Left hindlimb (tissue), 1 donor: ENCODE results near the gene ATCAY.
"Not testable (repeated sequence)": the region's sequence is repeated elsewhere in the genome, so short reads cannot be mapped to it uniquely, and the experiment has no call there.

Source experiments
- DNase-seq: peaks from one replicate; pipeline ENCODE4 v3.0.0-alpha.2; 2018

ATCAY gene

DNA sequence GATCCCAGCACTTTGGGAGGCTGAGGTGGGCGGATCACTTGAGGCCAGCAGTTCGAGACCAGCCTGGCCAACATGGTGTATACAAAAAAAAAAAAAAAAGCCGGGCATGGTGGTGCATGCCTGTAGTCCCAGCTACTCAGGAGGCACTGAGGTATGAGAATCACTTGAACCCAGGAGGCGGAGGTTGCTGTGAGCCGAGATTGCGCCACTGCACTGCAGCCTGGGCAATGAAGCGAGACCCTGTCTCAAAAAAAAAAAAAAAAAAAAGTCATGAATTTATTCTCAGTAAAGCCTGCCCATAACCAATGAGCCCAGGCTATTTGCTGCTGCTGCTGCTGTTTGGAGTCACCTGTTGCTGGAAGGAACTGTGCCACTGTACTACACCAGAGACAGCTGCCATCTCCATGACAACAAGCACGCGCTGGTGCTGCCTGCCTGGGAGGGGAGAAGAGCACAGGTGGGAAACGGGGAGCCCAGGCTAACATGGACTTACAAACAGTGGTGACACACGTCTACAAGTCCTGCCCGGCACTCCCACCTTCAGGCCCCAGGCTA, 23.0 kb upstream of the ATCAY start:
- DNase-seq = no peak

DNA sequence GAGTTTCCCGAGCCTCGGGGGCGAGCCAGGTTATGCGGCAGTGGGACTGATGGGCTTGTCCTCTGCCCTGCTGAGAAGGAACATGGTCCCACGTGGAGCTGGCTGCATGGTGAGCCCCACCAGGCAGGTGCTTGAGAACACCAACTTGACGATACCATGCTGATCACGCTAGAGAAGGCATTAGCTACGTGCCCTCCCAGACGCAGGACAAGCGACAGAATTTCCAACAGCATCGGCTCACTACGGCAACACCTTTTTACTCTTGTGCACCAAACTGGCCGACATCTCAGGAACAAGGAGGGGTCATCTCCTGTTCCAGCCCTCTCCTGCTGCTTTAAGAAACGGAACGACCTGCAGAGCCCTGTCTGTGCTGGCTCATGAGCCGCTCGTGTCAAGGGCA, 20.0 kb upstream of the ATCAY start:
- no peak for DNase-seq

DNA sequence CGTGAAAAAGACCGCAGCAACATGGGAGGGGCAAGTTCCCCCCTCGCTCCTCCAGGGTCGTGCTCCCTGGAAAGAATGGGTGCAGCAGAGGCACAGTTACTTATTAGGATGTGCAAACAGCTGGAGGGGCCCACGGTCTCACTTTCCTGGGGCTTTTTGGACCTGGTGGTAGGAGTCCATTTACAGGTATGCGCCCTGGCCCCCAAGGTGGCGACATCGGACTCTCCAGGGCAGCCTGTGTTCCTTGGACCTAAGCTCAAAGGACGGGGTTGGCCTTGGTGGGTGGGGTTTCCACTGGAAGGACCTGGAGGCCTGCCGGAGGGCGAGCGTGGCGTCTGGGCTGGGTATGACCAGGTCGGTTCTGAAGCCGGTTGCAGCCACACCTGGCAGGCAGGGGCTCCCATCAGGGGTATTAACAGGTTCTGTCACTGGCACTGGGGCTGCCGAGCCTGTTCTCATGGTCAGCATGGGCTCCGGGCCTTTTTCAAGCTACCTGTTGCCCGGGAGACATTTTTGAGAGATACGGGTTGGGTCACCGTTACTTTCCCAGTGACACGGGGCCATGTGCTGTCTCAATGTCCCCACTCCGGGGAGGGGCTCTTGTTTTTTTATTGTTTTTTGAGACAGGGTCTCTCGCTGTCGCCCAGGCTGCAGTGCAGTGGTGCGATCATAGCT, 17.5 kb upstream of the ATCAY start:
- DNase-seq = no peak

DNA sequence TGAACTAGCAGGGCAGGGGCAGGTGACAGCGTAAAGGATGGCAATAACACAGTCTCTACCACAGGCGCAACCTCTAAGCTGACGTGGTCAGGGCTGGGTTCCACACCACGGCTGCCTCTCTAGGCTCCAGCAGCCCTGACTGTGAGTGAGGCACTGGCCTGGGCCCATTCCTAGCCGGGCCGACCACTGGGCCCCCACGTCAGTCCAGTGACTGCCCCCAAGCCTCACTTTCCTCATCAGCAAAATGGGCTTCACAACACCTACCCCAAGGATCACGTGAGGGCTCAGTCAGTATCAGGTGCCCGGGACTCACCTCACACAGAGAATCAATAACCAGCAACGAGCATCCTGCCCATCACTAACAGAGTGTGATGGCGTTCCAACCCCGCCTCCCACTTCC, 16.8 kb upstream of the ATCAY start:
- no peak for DNase-seq

DNA sequence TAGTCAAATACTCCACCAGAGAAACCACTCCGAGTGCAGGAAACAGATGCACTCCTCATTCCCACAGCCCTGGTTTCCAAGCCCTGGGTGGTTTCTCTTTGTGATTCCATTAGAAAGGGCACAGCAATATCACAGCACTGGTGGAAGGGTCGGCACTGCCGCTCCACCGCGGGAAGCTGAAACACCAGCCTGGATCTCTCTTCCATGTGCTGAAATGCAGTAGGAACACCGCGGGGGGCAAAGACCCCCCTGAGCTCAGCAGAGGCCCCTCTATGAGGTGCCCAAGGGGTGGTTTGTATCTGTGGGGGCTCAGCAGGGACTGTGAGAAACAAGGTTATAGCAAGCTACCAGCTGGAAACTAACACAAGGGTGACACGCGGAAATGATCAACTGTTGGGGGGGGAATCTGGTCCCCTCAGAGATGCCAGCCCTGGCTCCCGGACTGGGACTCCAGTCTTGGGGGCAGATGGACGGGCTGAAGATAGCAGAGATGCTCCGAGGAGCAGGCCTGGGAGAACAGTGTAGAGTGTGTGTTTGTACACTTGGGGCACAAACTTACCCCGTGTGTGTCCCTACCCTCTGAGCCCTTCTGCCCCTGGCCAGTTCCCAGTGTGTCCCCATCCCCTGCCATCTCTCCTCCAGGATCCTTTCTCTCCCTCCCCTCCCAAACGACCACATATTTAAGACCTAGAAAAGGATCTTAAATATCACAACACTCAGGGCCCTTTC, 13.4 kb upstream of the ATCAY start:
- no peak for DNase-seq

DNA sequence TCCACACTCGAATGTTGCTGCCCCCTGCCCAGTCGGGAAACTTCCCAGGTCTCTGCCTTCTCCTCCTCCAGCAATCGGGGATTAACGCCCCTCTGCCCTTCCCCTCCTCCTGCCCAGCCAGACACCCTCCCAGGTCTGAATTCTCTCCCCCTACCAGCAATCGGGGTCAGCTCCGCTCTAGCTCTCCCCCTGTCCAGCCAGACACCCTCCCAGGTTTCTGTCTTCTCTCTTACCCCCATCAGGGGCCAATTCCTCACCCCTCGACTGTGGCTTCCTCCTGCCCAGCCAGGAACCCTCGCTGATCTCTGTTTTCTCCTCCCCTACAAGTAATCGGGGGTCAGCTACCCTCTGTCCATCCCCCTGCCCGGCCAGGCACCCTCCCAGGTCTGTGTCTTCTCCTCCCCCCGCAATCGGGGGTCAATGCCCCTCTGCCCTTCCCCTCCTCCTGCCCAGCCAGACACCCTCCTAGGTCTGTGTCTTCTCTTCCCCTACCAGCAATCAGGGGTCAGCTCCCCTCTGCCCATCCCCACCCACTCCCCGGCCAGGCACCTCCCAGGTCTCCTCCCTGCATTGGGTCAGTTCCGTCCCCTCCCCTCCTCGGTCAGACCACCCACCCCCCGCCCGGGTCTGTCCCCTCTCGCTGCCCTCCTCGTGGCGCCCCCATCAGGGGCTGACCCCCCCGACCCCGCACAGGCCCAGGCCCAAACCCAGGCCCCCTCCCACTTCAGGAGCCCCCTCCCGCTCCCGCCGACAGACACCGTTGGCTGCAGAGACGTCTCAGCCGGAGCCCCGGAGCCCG, 12.3 kb upstream of the ATCAY start:
- no peak for DNase-seq

DNA sequence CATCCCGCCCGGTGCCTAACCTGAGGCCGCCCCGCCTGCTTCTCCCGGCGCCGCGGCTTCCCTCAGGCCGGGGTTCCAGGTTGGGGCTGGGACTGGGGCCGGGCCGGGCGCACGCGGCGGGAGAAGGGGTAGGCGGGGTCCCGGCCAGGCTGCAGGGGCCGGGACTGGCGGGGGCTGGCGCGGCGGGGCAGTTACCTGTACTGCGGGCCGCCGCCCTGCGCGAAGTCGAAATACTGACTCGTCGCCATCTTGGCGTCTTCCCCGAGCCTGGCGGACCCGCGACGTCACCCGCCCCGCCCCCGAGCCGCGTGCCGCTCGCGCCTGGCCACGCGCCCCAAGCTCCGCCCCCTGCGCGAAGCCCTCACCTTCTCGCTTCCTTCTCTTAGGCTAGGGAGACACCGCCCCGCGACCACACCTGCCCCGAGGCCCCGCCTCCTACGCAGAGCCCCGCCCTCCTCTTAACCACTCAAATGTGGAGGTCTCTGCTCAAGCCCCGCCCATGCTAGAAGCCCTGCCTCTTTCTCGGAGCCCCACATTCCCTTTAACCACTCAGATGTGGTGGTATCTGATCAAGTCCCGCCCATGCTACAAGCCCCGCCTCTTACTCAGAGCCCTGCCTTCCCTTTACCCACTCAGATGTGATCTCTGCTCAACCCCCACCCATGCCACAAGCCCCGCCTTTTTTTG, 11.6 kb upstream of the ATCAY start, which contains the start of gene ZFR2:
Gene ZFR2, minus strand, starts transcription at position 269 of the 687 bp plus-strand sequence. Its CDS starts 21 bp downstream, at position 248.
- no peak for DNase-seq

DNA sequence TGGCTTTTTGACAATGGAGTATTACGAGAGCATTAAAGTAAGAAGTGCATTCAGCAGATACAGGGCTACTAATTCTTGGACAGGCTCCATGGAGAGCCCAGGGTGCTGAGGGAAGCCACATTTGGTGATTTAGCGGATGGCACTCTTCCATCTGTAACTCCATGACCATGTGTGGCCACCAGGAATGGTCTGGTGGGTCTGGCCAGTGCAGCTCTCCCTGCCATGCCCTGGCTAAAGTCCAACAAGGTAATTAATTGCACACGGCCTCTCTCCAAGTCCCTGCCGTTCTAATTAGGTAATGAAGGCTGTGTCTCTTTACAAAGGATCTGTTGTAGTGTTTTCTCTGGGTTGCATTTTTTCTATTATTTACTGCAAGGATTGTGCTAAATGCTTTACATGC, 7.3 kb upstream of the ATCAY start:
- no peak for DNase-seq

DNA sequence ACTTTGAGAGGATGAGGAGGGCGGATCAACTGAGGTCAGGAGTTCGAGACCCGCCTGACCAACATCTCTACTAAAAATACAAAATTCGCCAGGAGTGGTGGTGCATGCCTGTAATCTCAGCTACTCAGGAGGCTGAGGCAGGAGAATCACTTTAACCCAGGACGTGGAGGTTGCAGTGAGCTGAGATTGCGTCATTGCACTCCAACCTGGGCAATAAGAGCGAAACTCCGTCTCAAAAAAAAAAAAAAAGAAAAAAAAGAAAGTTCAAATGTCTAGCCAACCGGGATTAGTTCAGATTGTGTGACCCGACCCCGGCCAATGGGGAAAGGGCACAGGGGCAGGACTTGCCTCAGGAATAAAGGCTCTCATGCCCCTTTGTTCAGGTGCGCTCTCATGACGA, 5.8 kb upstream of the ATCAY start:
- not testable (repeated sequence) for DNase-seq

DNA sequence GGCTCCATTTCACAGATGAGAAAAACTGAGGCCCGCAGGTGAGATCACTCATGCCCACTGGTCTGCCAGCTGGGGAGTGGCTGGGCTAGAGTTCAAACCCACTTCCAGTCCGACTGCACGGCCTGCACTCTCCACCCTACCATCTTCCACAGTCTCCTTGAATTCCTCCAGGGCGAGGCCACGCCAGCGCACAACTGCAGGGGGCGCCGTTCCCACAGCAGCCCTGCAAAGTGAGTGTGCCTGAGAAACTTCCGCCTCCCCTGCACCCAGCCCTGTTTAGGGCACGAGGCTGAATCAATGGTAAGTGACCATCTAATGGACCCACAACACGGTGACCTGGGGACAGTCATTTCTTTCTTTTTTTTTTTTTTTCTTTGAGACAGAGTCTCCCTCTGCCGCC, 829 bp upstream of the ATCAY start:
- DNase-seq = no peak

DNA sequence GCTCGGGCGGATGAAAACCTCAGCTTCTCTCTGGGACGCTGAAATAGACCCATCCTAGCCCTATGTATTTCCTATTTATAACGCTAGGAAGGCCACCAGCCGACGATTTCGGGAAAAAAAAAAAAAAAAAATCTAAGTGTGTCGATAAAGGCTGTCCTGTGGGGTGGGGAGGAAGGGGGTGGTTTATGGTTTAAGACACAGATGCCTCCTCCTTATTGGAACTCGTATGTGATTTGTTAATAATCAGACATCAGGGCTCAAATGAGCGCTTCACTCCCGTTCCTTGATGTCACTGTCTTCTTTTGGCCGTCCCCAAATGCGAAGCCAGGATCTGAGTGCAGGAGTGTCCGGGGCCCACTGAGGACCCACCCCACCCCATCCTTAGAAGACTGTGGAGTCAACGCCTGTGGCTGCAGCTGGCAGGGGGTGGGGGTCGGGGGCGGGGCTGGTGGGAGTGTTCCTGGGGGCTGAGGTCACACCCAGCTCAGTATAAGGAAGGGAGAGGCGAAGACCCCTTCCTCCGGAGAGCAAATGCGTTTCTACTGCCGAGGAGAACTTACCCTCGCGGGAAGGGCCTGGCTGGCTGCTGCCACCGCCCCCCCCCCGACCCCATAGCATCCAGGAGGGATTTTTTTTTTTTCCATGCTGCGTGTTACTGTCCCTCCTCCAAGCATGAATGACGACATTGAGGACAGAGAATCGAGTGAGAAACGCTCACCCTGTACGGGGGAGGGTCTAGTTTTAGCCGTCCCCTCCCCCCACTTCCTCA, 971 bp downstream of the ATCAY start:
- no peak for DNase-seq

DNA sequence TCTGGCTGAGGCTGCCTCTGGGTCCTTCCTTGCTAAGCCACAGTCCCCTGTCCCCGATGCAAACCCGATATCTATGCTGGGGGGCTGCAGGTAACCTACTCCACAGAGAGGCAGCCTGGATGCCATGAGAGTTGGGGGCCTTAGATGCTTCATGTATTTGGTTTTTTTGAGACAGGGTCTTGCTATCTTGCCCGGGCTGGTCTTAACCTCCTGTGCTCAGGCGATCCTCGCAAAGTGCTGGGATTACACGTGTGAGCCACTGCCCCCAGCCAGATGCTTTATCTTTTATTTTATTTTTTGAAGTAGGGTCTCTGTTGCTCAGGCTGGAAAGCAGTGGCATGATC, 1.5 kb downstream of the ATCAY start:
- DNase-seq = no peak

DNA sequence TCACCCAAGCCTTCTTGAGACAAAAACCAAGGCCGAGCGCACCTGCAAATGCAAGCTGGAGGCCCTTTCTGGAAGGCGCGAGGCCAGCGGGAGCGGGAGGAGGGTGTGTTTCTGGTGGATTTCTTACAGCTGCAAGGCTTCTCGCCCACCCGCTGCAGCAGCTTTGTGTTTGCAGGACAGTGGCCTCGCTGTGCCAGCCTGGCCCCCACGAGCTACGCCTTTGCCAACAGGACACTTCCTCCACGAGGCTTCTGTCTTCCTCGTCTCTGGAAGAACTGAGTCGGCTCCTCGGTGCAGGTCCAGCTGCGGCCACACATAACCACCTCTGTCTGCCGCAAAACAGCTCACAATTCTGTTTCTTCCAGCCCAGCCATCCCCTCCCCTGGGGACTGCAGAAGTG, 10.1 kb downstream of the ATCAY start:
- no peak for DNase-seq

DNA sequence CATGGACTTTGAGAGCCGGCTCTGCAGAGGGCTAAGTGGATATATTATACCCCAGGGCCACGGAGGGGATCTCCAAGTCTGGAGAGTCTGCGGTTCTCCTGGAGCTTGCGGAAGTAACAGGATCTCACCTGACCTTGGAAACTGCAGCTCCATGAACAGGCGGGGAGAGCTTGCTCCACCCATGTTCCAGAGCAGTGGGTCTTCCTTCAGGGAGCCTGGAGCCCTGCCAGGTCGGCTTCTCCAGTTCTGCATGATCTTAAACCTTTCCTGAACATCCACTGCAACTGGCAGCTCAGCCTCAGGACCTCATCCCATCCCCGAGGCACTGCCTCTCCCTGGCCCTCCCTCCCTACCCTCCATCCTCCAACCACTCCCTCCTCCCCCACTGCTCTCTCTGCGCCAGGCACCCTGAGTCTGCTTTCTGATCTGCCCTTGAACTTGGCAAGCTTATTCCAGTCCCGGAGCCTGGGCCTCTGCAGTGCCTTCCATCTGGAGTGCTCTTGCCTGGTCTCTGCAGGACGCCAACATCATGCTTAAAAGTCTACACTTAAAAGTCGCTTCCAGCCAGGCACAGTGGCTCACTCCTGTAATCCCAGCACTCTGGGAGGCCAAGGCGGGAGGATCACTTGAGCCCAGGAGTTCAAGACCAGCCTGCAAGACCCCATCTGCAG, 13.2 kb downstream of the ATCAY start:
- no peak for DNase-seq

DNA sequence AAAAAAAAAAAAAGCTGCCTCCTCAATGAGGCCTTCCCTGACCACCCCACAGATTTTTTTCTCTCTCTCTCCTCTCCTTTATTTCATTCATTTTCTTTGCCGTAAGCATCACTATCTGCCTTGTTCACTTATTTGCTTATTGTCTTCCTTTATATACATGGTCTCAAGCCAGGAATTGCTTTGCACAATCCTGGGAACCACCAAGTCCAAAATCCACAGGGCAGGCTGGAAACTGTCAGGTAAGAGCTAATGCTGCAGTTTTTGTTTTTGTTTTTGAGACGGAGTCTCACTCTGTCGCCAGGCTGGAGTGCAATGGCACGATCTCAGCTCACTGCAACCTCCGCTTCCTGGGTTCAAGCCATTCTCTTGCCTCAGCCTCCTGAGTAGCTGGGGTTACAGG, 14.5 kb downstream of the ATCAY start:
- not testable (repeated sequence) for DNase-seq

DNA sequence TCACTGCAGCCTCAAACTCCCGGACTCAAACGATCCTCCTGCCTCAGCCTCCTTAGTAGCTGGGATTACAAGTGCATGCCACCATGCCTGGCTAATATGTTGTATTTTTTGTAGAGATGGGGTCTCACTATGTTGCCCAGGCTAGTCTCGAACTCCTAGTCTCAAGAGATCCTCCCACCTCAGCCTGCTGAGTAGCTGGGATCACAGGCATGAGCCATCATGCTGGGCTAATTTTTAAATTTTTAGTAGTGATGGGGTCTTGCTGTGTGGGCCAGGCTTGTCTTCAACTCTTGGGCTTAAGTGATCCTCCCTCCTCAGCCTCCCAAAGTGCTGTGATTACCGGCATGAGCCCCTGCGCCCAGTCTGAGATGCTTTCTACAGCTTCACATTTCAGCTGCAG, 15.3 kb downstream of the ATCAY start:
- DNase-seq = no peak

DNA sequence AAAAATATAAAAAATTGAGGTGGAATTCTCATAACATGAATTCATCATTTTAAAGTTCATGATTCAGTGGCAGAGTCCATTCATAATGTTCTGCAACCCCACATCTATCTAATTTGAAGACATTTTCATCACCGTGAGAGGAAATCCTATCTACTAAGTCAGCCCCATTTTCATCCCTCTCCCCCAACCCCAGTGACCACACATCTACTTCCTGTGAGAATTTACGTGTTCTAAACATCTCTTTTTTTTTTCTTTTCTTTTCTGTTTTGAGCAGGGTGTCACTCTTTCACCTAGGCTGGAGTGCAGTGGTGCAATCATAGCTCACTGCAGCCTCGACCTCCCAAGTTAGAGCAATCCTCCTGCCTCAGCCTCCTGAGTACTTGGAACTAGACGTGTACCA, 17.5 kb downstream of the ATCAY start:
- no peak for DNase-seq

DNA sequence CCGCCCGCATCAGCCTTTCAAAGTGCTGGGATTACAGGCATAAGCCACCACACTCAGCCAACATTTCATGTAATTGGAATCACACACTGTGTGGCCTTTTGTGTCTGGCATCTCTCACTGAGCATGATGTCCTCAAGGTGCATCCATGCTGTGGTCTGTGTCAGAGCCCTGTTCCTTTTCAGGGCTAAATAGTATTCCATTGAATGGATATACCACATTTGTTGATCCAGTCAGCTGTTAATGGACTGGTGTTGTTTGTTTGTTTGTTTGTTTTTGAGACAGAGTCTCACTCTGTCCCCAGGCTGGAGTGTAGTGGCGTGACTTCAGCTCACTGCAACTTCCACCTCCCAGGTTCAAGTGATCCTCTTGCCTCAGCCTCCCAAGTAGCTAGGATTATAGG, 17.9 kb downstream of the ATCAY start:
- DNase-seq = no peak

DNA sequence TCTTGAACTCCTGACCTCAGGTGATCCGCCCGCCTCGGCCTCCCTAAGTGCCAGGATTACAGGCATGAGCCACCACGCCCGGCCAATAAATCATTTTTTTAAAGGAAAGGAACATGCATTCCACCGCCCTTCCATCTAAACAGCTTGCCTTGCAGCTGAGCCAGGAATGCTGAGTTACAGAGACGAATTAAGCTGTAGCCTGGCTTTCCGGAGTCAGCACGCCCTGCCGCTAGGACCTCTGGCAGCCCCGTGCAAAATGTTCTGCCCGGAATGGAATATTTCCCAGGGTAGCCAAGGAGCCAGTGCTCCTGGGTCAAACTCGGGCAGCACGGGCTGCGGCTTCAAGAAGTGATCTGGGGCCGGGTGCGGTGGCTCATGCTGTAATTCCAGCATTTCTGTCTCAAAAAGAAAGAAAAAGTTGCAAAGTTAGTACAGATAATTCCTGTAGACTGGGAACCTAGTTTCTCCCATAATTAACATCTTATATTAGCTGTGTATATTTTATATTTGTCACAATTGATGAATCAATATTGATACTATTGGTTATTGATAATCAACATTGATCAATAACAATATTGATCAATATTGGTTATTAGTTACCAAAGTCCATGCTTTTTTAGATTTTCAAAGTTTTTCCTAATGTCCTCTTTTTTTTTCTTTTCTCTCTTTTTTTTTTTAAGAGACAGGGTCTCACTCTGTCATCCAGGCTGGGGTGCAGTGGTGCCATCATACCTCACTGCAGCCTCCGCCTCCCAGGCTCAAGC, 19.2 kb downstream of the ATCAY start:
- no peak for DNase-seq

DNA sequence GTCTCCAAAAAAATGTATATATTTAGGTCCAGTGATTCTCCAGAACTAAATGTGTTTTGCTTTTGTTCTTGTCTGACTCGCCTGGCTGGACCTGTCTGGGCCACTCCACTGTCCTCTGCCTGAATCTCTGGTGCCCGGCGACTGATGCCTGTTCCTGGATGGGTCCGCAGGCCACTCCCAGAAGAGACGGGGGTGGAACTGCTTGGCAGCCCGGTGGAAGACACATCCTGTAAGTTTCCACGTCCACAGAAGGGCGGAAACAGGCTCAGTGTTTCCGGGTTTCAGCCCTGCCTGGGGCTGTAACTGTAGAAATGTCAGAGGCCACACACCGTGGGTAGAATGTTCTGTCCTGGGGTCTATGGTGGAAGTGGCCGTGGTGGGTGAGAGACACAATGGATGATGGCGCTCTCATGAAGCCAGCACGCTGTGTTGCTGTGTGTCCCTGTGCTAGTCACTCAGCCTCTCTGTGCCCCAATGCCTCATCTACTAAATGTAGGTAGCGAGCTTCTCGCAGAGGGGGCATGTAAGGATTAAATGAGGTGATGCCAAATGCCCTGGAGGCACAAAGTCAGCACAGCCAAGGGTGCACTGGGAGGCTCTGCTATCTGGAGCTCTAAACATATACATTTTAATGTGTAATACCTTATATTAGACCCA, 22.0 kb downstream of the ATCAY start:
- DNase-seq = no peak
